Astrocyte of the cerebellum (primary cell): ENCODE data around the gene C5orf46.

Experiments used
- DNase-seq: peaks from one replicate; pipeline ENCODE4 v3.0.0-alpha.2; 2011; ENCODE audit warnings: low read depth
- H3K4me3 ChIP-seq: 2 replicates; pipeline ENCODE4 v1.5.1; 2011; ENCODE audit warnings: mild to moderate bottlenecking, low read depth, low read length, moderate library complexity
- CTCF ChIP-seq: IDR thresholded peaks from 2 replicates; pipeline ENCODE4 v1.5.1; 2012; ENCODE audit warnings: low read length, low read depth, moderate library complexity, mild to moderate bottlenecking; ENCODE audit errors: missing control alignments
- in situ Hi-C: cut with HindIII; loops from 2 replicates; pipeline ENCODE4 v1.10.0; 2017; ENCODE audit warnings: low sequenced_read_pairs

The C5orf46 gene

GRCh38 chr5:147854894-147855773, 51.2 kb downstream of the C5orf46 start:
- no peak overlapping the region for H3K4me3 ChIP-seq
- in situ Hi-C loops = loop anchor here (5.0 kb wide), 1 partner anchor 77 kb away; no protein-coding TSS in a partner anchor
- no peak for TF ChIP-seq CTCF
- no peak for DNase-seq

GRCh38 chr5:147854331-147854730, 52.0 kb downstream of the C5orf46 start:
- TF ChIP-seq CTCF = no peak
- in situ Hi-C loops = loop anchor here (5.0 kb wide), 1 partner anchor 78 kb away; no protein-coding TSS in a partner anchor
- DNase-seq = no peak
- H3K4me3 ChIP-seq = no peak overlapping the region

- no peak for TF ChIP-seq CTCF
- no peak for DNase-seq
- in situ Hi-C loops = loop anchor here (5.0 kb wide), 1 partner anchor 79 kb away; no protein-coding TSS in a partner anchor
Observed at GRCh38 chr5:147853372-147853987, 52.9 kb downstream of the C5orf46 start.

GRCh38 chr5:147852365-147852764, 54.0 kb downstream of the C5orf46 start:
- in situ Hi-C loops = loop anchor here (5.0 kb wide), 1 partner anchor 80 kb away; no protein-coding TSS in a partner anchor
- no peak for TF ChIP-seq CTCF
- no peak for DNase-seq
- H3K4me3 ChIP-seq = no peak overlapping the region

More at GRCh38 chr5:147853372-147853987, 52.9 kb downstream of the C5orf46 start:
- no peak overlapping the region for H3K4me3 ChIP-seq

- TF ChIP-seq CTCF = no peak
- DNase-seq = no peak
- in situ Hi-C loops = loop anchor here (5.0 kb wide), 1 partner anchor 81 kb away; no protein-coding TSS in a partner anchor
- no peak overlapping the region for H3K4me3 ChIP-seq
Observed at GRCh38 chr5:147851578-147851977, 54.8 kb downstream of the C5orf46 start.

GRCh38 chr5:147849226-147849625, 57.1 kb downstream of the C5orf46 start:
- no peak for TF ChIP-seq CTCF
- no peak for DNase-seq
- in situ Hi-C loops = no loop called here
- H3K4me3 ChIP-seq = no peak overlapping the region
